ENCODE results near the gene BDP1.

- TF ChIP-seq USF2 (IDR thresholded peaks at IDR 0.05), result no peak
- TF ChIP-seq CTCF (IDR thresholded peaks at IDR 0.05), result no peak
Observed at GRCh38 chr5:71591100-71591499, 135.6 kb downstream of the BDP1 start.

All from A549 (cell line).